Neural progenitor cell (in vitro differentiated cells): ENCODE measurements around the gene RHBDD3.

Source experiments
- EZH2 ChIP-seq: fragments of 200-600 bp; sonication (generic); IDR thresholded peaks from 2 replicates; pipeline ENCODE4 v1.6.1; 2017; ENCODE audit warnings: antibody characterized with exemption, mild to moderate bottlenecking, moderate library complexity
- TF ChIP-seq, protein P1 (sequence below): fragments of 200-600 bp; sonication (generic); IDR thresholded peaks from 2 replicates; pipeline ENCODE4 v1.5.1; 2017; ENCODE audit warnings: antibody characterized with exemption, mild to moderate bottlenecking

DNA sequence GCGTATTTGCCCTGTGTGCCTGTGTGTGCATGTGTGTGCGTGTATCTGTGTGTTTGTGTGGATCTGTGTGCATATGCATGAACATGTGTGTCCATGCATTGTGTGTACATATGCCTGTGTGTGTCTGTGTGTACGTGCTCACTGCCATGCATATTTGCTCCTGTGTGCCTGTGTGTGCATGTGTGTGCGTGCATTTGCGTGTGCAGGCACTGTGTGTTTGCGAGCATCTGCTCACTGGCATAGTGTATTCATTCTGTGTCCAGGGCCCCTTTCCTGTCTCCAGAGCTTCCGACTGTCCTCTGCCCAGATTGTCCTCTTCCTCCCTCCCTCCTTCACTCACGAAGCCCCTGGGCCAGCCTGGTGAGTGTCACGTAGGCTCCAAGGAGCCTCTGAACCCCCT is 56.3 kb downstream of the RHBDD3 start:
- TF ChIP-seq, protein P1, sequence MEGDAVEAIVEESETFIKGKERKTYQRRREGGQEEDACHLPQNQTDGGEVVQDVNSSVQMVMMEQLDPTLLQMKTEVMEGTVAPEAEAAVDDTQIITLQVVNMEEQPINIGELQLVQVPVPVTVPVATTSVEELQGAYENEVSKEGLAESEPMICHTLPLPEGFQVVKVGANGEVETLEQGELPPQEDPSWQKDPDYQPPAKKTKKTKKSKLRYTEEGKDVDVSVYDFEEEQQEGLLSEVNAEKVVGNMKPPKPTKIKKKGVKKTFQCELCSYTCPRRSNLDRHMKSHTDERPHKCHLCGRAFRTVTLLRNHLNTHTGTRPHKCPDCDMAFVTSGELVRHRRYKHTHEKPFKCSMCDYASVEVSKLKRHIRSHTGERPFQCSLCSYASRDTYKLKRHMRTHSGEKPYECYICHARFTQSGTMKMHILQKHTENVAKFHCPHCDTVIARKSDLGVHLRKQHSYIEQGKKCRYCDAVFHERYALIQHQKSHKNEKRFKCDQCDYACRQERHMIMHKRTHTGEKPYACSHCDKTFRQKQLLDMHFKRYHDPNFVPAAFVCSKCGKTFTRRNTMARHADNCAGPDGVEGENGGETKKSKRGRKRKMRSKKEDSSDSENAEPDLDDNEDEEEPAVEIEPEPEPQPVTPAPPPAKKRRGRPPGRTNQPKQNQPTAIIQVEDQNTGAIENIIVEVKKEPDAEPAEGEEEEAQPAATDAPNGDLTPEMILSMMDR, result no peak
- no peak for TF ChIP-seq EZH2
